Loucy (cell line): ENCODE data around the gene LAIR1.

Experiments used
- H2AFZ ChIP-seq: fragments of 200-600 bp; sonication (generic); 2 replicates; pipeline ENCODE4 v1.6.0; 2016; ENCODE audit warnings: antibody characterized with exemption, mild to moderate bottlenecking, low read length, moderate library complexity
- H3F3A ChIP-seq: fragments of 200-600 bp; 2 replicates; pipeline ENCODE4 v1.6.0; 2016; ENCODE audit warnings: antibody characterized with exemption, low read depth, mild to moderate bottlenecking
- H3K27me3 ChIP-seq: fragments of 200-600 bp; sonication (generic); 2 replicates; pipeline ENCODE4 v1.6.1; 2014; ENCODE audit warnings: low read length, mild to moderate bottlenecking; ENCODE audit not compliant: insufficient read depth, poor library complexity, severe bottlenecking
- H3K36me3 ChIP-seq: fragments of 200-600 bp; sonication (generic); 2 replicates; pipeline ENCODE4 v1.6.1; 2016; ENCODE audit warnings: low read length; ENCODE audit not compliant: insufficient read depth
- H3K4me1 ChIP-seq: fragments of 200-600 bp; sonication (generic); 2 replicates; pipeline ENCODE4 v1.5.1; 2014; ENCODE audit warnings: low read length, mild to moderate bottlenecking; ENCODE audit not compliant: insufficient read depth, poor library complexity, severe bottlenecking
- H3K4me2 ChIP-seq: fragments of 200-600 bp; sonication (generic); 2 replicates; pipeline ENCODE4 v1.6.0; 2014; ENCODE audit warnings: antibody characterized with exemption, low read length, low read depth, mild to moderate bottlenecking; ENCODE audit not compliant: poor library complexity, severe bottlenecking
- H3K4me3 ChIP-seq: fragments of 200-600 bp; sonication (generic); 2 replicates; pipeline ENCODE4 v1.5.1; 2014; ENCODE audit warnings: low read length, mild to moderate bottlenecking, mixed read lengths; ENCODE audit not compliant: poor library complexity, severe bottlenecking
- H3K79me2 ChIP-seq: fragments of 200-600 bp; sonication (generic); 2 replicates; pipeline ENCODE4 v1.6.1; 2014; ENCODE audit warnings: low read length; ENCODE audit not compliant: insufficient read depth
- H3K9ac ChIP-seq: fragments of 200-600 bp; sonication (generic); 2 replicates; pipeline ENCODE4 v1.6.0; 2014; ENCODE audit warnings: mild to moderate bottlenecking, low read depth, low read length, moderate library complexity; ENCODE audit not compliant: poor library complexity, severe bottlenecking
- H3K9me2 ChIP-seq: fragments of 200-600 bp; sonication (generic); replicated peaks from 2 replicates; pipeline ENCODE4 v1.6.1; 2016; ENCODE audit warnings: low read depth, low read length, mixed read lengths
- H3K9me3 ChIP-seq: fragments of 200-600 bp; sonication (generic); 2 replicates; pipeline ENCODE4 v1.6.1; 2014; ENCODE audit warnings: mild to moderate bottlenecking, antibody characterized with exemption, low read length, low read depth; ENCODE audit not compliant: insufficient read depth
- H4K20me1 ChIP-seq: fragments of 200-600 bp; sonication (generic); 2 replicates; pipeline ENCODE4 v1.6.0; 2014; ENCODE audit warnings: antibody characterized with exemption, low read length, mild to moderate bottlenecking; ENCODE audit not compliant: insufficient read depth, poor library complexity, severe bottlenecking
- EZH2phosphoT487 ChIP-seq: fragments of 200-600 bp; IDR thresholded peaks from 2 replicates; pipeline ENCODE4 v1.6.1; 2018; ENCODE audit warnings: antibody characterized with exemption, mild to moderate bottlenecking, moderate library complexity, borderline replicate concordance
- TF ChIP-seq, protein P1 (sequence below): fragments of 200-600 bp; sonication (generic); conservative IDR thresholded peaks from 2 replicates; pipeline ENCODE4 v1.5.1; 2014; ENCODE audit warnings: mild to moderate bottlenecking, antibody characterized with exemption, low read length

LAIR1 gene

DNA sequence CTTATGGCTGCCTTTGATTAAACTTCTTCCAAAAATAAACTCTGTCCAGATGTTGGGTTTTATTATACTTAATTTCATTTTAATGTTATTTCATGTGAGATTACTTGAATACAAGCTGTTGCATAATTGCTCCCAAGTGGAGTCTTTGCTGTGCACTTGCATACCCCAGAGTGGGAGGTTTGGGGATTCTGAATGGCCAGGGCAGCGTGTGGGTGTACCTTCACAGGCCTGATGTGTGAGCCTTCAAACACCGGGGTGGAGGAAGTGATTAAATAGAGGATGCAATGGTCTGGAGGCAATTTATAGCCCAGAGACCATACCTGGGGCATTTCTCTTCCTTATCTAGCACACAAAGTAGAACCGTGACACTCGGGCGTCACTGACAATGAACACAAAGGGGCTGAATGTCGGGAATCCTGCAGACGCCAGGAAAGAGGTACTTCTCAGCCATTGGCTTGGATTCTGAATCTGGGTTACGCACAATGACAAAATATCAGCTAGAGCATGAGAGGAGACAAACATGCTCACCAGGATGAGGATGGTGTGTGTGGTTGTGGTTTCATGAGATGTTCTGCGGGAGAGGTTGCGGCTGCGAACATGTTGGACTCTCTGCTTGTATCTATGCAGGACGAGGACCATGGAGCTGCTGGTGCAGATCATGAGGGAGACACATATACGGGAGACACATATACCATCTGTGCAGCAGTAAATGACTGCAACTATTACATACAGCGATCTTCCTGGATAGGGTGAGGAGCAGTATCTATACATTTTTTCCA is 44.6 kb downstream of the LAIR1 start:
- H3K27me3 ChIP-seq = no peaks in the 10 kb centered on the region
- no peak overlapping the region for H3K9ac ChIP-seq
- H3K4me2 ChIP-seq = no peak overlapping the region
- H3K36me3 ChIP-seq = no peaks in the 10 kb centered on the region
- H3K4me3 ChIP-seq = no peak overlapping the region
- no peak overlapping the region for H2AFZ ChIP-seq
- no peaks in the 10 kb centered on the region for H3F3A ChIP-seq
- H4K20me1 ChIP-seq = no peaks in the 10 kb centered on the region
- H3K9me3 ChIP-seq = no peaks in the 10 kb centered on the region
- no peak for TF ChIP-seq EZH2phosphoT487
- TF ChIP-seq, protein P1, sequence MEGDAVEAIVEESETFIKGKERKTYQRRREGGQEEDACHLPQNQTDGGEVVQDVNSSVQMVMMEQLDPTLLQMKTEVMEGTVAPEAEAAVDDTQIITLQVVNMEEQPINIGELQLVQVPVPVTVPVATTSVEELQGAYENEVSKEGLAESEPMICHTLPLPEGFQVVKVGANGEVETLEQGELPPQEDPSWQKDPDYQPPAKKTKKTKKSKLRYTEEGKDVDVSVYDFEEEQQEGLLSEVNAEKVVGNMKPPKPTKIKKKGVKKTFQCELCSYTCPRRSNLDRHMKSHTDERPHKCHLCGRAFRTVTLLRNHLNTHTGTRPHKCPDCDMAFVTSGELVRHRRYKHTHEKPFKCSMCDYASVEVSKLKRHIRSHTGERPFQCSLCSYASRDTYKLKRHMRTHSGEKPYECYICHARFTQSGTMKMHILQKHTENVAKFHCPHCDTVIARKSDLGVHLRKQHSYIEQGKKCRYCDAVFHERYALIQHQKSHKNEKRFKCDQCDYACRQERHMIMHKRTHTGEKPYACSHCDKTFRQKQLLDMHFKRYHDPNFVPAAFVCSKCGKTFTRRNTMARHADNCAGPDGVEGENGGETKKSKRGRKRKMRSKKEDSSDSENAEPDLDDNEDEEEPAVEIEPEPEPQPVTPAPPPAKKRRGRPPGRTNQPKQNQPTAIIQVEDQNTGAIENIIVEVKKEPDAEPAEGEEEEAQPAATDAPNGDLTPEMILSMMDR = no peak
- H3K79me2 ChIP-seq = no peaks in the 10 kb centered on the region
- H3K9me2 ChIP-seq = no peaks in the 10 kb centered on the region
- H3K4me1 ChIP-seq = no peaks in the 10 kb centered on the region

DNA sequence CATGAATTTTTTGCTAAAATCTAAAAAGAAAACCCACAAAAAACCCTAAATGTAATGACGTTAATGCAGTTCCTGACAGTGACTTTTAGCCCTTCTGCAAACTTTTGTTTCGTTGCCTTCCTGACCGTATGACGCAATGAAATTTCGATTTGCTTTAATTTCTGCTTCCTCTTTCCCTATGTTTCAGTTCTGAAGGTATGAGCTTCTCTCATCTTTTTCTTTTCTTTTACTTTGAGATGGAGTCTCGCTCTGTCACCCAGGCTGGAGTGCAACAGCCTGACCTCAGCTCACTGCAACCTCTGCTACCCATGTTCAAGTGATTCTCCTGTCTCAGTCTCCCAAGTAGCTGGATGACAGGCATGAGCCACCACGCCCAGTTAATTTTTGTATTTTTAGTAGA is 45.7 kb downstream of the LAIR1 start:
- Histone ChIP-seq H3K4me3 (no peak overlapping the region), H3K9me3 (no peaks in the 10 kb centered on the region), H3K79me2 (no peaks in the 10 kb centered on the region), H3F3A (no peaks in the 10 kb centered on the region), H3K9ac (no peak overlapping the region), H4K20me1 (no peaks in the 10 kb centered on the region), H3K36me3 (no peaks in the 10 kb centered on the region), H3K4me2 (no peak overlapping the region), H3K4me1 (no peaks in the 10 kb centered on the region), H3K27me3 (no peaks in the 10 kb centered on the region), H3K9me2 (no peaks in the 10 kb centered on the region), H2AFZ (no peak overlapping the region)
- TF ChIP-seq, protein P1 = no peak
- no peak for TF ChIP-seq EZH2phosphoT487

DNA sequence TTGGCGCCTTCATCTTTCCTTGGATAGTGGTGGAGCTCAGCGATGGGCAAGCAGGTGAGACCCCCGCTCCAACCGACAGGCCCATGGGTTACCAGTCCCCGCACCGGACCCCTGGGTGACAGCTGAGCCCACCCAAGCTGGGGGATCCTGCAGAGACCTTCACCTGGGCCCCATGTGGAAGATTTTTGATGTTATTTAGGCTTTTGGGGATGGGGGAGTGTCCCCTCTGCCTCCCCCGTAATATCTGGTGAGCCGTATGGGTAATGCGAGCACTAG is 46.8 kb downstream of the LAIR1 start:
- no peaks in the 10 kb centered on the region for H3K79me2 ChIP-seq
- TF ChIP-seq, protein P1 = no peak
- no peak for TF ChIP-seq EZH2phosphoT487
- no peak overlapping the region for H3K4me2 ChIP-seq
- H3K4me1 ChIP-seq = no peaks in the 10 kb centered on the region
- no peaks in the 10 kb centered on the region for H3K9me3 ChIP-seq
- H4K20me1 ChIP-seq = no peaks in the 10 kb centered on the region
- no peaks in the 10 kb centered on the region for H3K9me2 ChIP-seq
- no peaks in the 10 kb centered on the region for H3F3A ChIP-seq
- H3K36me3 ChIP-seq = no peaks in the 10 kb centered on the region
- H3K9ac ChIP-seq = no peak overlapping the region
- no peak overlapping the region for H2AFZ ChIP-seq
- no peaks in the 10 kb centered on the region for H3K27me3 ChIP-seq
- H3K4me3 ChIP-seq = no peak overlapping the region
